GDM1 (cell line): ENCODE data around the gene GRB10.
"Not testable (repeated sequence)": the region's sequence is repeated elsewhere in the genome, so short reads cannot be mapped to it uniquely, and the experiment has no call there.

Source experiments
- DNase-seq: peaks from one replicate; lab custom pipeline; 2025; lab: John Stamatoyannopoulos, UW

Gene GRB10

GRCh38 chr7:50607524-50608125 lies 175.1 kb downstream of the GRB10 start:
- DNase-seq: no peak

GRCh38 chr7:50605059-50605458 lies 177.6 kb downstream of the GRB10 start:
- no peak for DNase-seq

GRCh38 chr7:50603287-50603686 lies 179.4 kb downstream of the GRB10 start:
- DNase-seq: no peak

GRCh38 chr7:50599385-50599784 lies 183.3 kb downstream of the GRB10 start:
- DNase-seq: no peak

GRCh38 chr7:50598460-50599343 lies 184.0 kb downstream of the GRB10 start:
- DNase-seq: no peak

GRCh38 chr7:50596484-50596883 lies 186.2 kb downstream of the GRB10 start:
- DNase-seq: no peak

GRCh38 chr7:50595491-50596102 lies 187.1 kb downstream of the GRB10 start:
- DNase-seq: no peak

- no peak for DNase-seq
These were observed 187.8 kb downstream of the GRB10 start for GRCh38 chr7:50594734-50595485.

- DNase-seq: no peak
These were observed 188.6 kb downstream of the GRB10 start for GRCh38 chr7:50594136-50594535.

- DNase-seq: no peak
These were observed 189.8 kb downstream of the GRB10 start for GRCh38 chr7:50592940-50593339.

GRCh38 chr7:50591480-50592438 lies 190.9 kb downstream of the GRB10 start:
- DNase-seq: no peak

- DNase-seq: no peak
These were observed 191.6 kb downstream of the GRB10 start for GRCh38 chr7:50591098-50591479.

GRCh38 chr7:50590535-50590934 lies 192.2 kb downstream of the GRB10 start:
- no peak for DNase-seq

GRCh38 chr7:50589364-50589763 lies 193.3 kb downstream of the GRB10 start:
- no peak for DNase-seq

- DNase-seq: no peak
These were observed 193.8 kb downstream of the GRB10 start for GRCh38 chr7:50588937-50589336.

- no peak for DNase-seq
These were observed 195.0 kb downstream of the GRB10 start for GRCh38 chr7:50587737-50588136.

- no peak for DNase-seq
These were observed 197.8 kb downstream of the GRB10 start for GRCh38 chr7:50584793-50585408.

- DNase-seq: no peak
These were observed 198.3 kb downstream of the GRB10 start for GRCh38 chr7:50584386-50584785.

GRCh38 chr7:50583295-50583694 lies 199.4 kb downstream of the GRB10 start:
- not testable (repeated sequence) for DNase-seq

GRCh38 chr7:50582271-50582670 lies 200.4 kb downstream of the GRB10 start:
- not testable (repeated sequence) for DNase-seq

- not testable (repeated sequence) for DNase-seq
These were observed 202.0 kb downstream of the GRB10 start for GRCh38 chr7:50580666-50581065.
